ENCODE data around the gene RCAN2. TPM values are rescaled to one million over a fixed set of nuclear protein-coding genes. Genes with fewer than 3 reads are reported as not detected.

RCAN2 gene
- total and polyA plus RNA-seq, 2 donors (not counting 3 experiments of a cell fraction or from before 2014, with no cell fraction given), result 0.07 to 0.33 TPM

DNA sequence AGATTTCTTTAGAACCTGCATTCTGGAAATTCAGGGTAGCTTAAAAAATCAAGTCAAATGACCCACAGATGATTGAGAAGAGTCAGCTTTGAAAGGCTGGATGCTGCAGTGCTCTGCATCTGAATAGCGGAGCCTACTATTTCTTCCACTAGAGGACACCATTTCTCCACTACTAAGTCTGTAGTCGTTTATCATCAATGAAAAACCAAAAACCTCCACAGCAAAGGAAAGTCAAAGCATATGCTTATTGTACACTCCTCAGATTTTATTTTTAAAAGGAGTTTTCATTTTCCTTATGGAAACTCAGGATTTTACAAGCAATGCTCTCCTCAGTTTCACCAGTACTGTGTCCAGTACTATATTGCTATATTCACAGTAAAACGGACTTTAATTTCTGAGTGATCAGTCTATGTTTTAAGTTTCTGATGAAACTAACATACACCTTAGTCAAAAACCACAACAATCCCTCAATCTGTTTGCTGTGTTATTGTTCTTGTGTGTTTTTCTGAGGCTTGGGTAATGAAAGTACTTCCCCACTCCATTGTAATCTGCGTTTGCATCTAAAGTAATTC is 269.9 kb downstream of the RCAN2 start:
- FAIRE-seq (peak; percentile 63), DNase-seq (ENCODE audit: low read depth, low spot score) (peak; percentile 43)
- Histone ChIP-seq H3K9me1 (replicated peaks; ENCODE audit: control insufficient read depth, extremely low read depth, insufficient read depth, low read length) (no peaks in the 10 kb centered on the region), H2AFZ (ENCODE audit: low read depth, low read length) (no peak overlapping the region), H3K4me3 (replicated peaks in 1 of 3; ENCODE audit: insufficient read depth in 1 of 3, low read depth in 1 of 3, low read length in 3 of 3) (no peak overlapping the region), H3K4me2 (ENCODE audit: insufficient read depth, low read length) (no peak overlapping the region), H3K9ac (replicated peaks; ENCODE audit: extremely low read depth, insufficient read depth, low read length) (no peak overlapping the region), H3K27me3 (ENCODE audit: control insufficient read depth in 2 of 2, insufficient read depth in 2 of 2, low read length in 2 of 2) (peaks cover 3 to 13% of the 10 kb centered on the region in 2 experiments), H3K27ac (ENCODE audit: insufficient read depth, low read depth, low read length) (no peak overlapping the region), H3K4me1 (ENCODE audit: control insufficient read depth, extremely low read depth, insufficient read depth, low read length) (no peaks in the 10 kb centered on the region), H4K20me1 (replicated peaks; ENCODE audit: control insufficient read depth, extremely low read depth, insufficient read depth, low read length) (no peaks in the 10 kb centered on the region), H3K36me3 (ENCODE audit: control insufficient read depth in 2 of 2, extremely low read depth in 1 of 2, insufficient read depth in 2 of 2, low read length in 2 of 2) (no peaks in the 10 kb centered on the region), H3K9me3 (replicated peaks; ENCODE audit: control insufficient read depth, insufficient read depth, low read length) (no peaks in the 10 kb centered on the region), H3K79me2 (ENCODE audit: control insufficient read depth, insufficient read depth, low read length) (no peaks in the 10 kb centered on the region)
- TF ChIP-seq, protein P1, sequence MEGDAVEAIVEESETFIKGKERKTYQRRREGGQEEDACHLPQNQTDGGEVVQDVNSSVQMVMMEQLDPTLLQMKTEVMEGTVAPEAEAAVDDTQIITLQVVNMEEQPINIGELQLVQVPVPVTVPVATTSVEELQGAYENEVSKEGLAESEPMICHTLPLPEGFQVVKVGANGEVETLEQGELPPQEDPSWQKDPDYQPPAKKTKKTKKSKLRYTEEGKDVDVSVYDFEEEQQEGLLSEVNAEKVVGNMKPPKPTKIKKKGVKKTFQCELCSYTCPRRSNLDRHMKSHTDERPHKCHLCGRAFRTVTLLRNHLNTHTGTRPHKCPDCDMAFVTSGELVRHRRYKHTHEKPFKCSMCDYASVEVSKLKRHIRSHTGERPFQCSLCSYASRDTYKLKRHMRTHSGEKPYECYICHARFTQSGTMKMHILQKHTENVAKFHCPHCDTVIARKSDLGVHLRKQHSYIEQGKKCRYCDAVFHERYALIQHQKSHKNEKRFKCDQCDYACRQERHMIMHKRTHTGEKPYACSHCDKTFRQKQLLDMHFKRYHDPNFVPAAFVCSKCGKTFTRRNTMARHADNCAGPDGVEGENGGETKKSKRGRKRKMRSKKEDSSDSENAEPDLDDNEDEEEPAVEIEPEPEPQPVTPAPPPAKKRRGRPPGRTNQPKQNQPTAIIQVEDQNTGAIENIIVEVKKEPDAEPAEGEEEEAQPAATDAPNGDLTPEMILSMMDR (IDR thresholded peaks at IDR 0.05; ENCODE audit: extremely low read depth in 1 of 2, insufficient read depth in 1 of 2, low read depth in 1 of 2, low read length in 2 of 2), result peak; percentile 58 to 73
- no peak for TF ChIP-seq POLR2AphosphoS5 (IDR thresholded peaks at IDR 0.05; ENCODE audit: insufficient read depth, low read depth, low read length)
- ChIA-PET POLR2A (no interaction called here), CTCF (interaction anchor here (0.6 to 10.9 kb wide), 18 partner anchors 10 to 627 kb away, joined by 3 to 365 read pairs (median 4); partner anchors contain the start of gene ENPP4)
- intact Hi-C loops (cut with micrococcal nuclease) (loop anchor here (1.0 to 2.0 kb wide), 10 partner anchors 69 to 826 kb away; partner anchors contain the start of gene RCAN2), dilution Hi-C loops (cut with MboI; ENCODE audit: extremely low pct_ligation_motif_present, low sequenced_read_pairs) (no loop called here)
- BruUV-seq (replicated peaks), result no TSS peak
